GM23338 (cell line): ENCODE data around the gene RPS6KA3. TPM values are rescaled to one million over a fixed set of nuclear protein-coding genes. Genes with fewer than 3 reads are reported as not detected.
"Not testable (repeated sequence)": the region's sequence is repeated elsewhere in the genome, so short reads cannot be mapped to it uniquely, and the experiment has no call there.

Source experiments
- ATAC-seq: fragments of 200-7000 bp; cut with Tn5 transposase; 3 replicates; pipeline ENCODE4 v1.9.1; 2020
- DNase-seq: peaks from one replicate; pipeline ENCODE4 v3.0.0-alpha.2; 2015; ENCODE audit warnings: low spot score
- H2AFZ ChIP-seq: fragments of 200-600 bp; sonication (generic); 2 replicates; pipeline ENCODE4 v1.8.0; 2016; ENCODE audit warnings: antibody characterized with exemption, mild to moderate bottlenecking, moderate library complexity
- H3F3A ChIP-seq: fragments of 200-600 bp; sonication (generic); replicated peaks from 2 replicates; pipeline ENCODE4 v1.8.0; 2017; ENCODE audit warnings: antibody characterized with exemption, mixed run types, low read depth
- H3K27ac ChIP-seq: fragments of 200-600 bp; sonication (generic); 2 replicates; pipeline ENCODE4 v1.6.1; 2016; ENCODE audit warnings: low read depth
- H3K27me3 ChIP-seq: fragments of 200-600 bp; sonication (generic); 2 replicates; pipeline ENCODE4 v1.8.0; 2016; ENCODE audit warnings: mild to moderate bottlenecking, mixed run types, moderate library complexity; ENCODE audit not compliant: insufficient read depth
- H3K36me3 ChIP-seq: fragments of 200-600 bp; sonication (generic); 2 replicates; pipeline ENCODE4 v1.8.0; 2016; ENCODE audit warnings: mild to moderate bottlenecking; ENCODE audit not compliant: insufficient read depth
- H3K4me1 ChIP-seq: fragments of 200-600 bp; sonication (generic); 2 replicates; pipeline ENCODE4 v1.8.0; 2016; ENCODE audit warnings: mild to moderate bottlenecking, moderate library complexity; ENCODE audit not compliant: insufficient read depth
- H3K4me2 ChIP-seq: fragments of 200-600 bp; sonication (generic); 2 replicates; pipeline ENCODE4 v1.7.1; 2017; ENCODE audit warnings: mixed run types
- H3K4me3 ChIP-seq: fragments of 200-600 bp; sonication (generic); 2 replicates; pipeline ENCODE4 v1.6.1; 2016; ENCODE audit warnings: mixed run types
- H3K79me2 ChIP-seq: fragments of 200-600 bp; sonication (generic); replicated peaks from 2 replicates; pipeline ENCODE4 v1.8.0; 2017; ENCODE audit warnings: mild to moderate bottlenecking; ENCODE audit not compliant: insufficient read depth
- H3K9me2 ChIP-seq: fragments of 200-600 bp; sonication (generic); 2 replicates; pipeline ENCODE4 v1.8.0; 2017; ENCODE audit not compliant: insufficient read depth
- H4K20me1 ChIP-seq: fragments of 200-600 bp; sonication (generic); replicated peaks from 2 replicates; pipeline ENCODE4 v1.8.0; 2017; ENCODE audit warnings: mild to moderate bottlenecking; ENCODE audit not compliant: insufficient read depth
- H3K27ac Mint-ChIP-seq: 2 replicates; pipeline ENCODE4 v1.8.0; 2020; ENCODE audit warnings: inconsistent platforms, mild to moderate bottlenecking, moderate library complexity, mixed read lengths
- H3K27me3 Mint-ChIP-seq: 3 replicates; pipeline ENCODE4 v1.8.0; 2022; ENCODE audit warnings: low read depth, mild to moderate bottlenecking, moderate library complexity, mixed read lengths, inconsistent platforms; ENCODE audit not compliant: insufficient read depth, poor library complexity
- H3K36me3 Mint-ChIP-seq: 3 replicates; pipeline ENCODE4 v1.8.0; 2021; ENCODE audit warnings: low read depth, mild to moderate bottlenecking, inconsistent platforms, moderate library complexity, mixed read lengths
- H3K4me1 Mint-ChIP-seq: 3 replicates; pipeline ENCODE4 v1.8.0; 2020; ENCODE audit warnings: mild to moderate bottlenecking, inconsistent platforms, mixed read lengths
- H3K4me3 Mint-ChIP-seq: 3 replicates; pipeline ENCODE4 v1.8.0; 2021; ENCODE audit warnings: moderate library complexity, mild to moderate bottlenecking, inconsistent platforms, mixed read lengths
- H3K9me3 Mint-ChIP-seq: 3 replicates; pipeline ENCODE4 v1.8.0; 2020; ENCODE audit warnings: moderate library complexity, mild to moderate bottlenecking, inconsistent platforms, mixed read lengths
- CREB1 ChIP-seq: fragments of 250-450 bp; sonication (Bioruptor Pico); IDR thresholded peaks from 2 replicates; pipeline ENCODE4 v1.5.0; 2020; ENCODE audit warnings: low read depth, mild to moderate bottlenecking, moderate library complexity
- CTCF ChIP-seq, 2 experiments: fragments of 200-600 bp in 1 of 2; sonication (generic) in 1 of 2; conservative IDR thresholded peaks; 2 replicates each; pipeline versions ENCODE4 v1.5.1 to v1.6.1; 2016 to 2017; ENCODE audit warnings: antibody characterized with exemption in 2 of 2, low read depth in 2 of 2, mild to moderate bottlenecking in 2 of 2, moderate library complexity in 1 of 2
- ETS1 ChIP-seq: IDR thresholded peaks from 2 replicates; pipeline ENCODE4 v1.6.1; 2016; ENCODE audit warnings: antibody characterized with exemption
- EZH2phosphoT487 ChIP-seq: fragments of 200-600 bp; sonication (generic); IDR thresholded peaks from one replicate; pipeline ENCODE4 v1.8.1; 2018; ENCODE audit warnings: antibody characterized with exemption; ENCODE audit not compliant: unreplicated experiment
- JUNB ChIP-seq: IDR thresholded peaks from one replicate; pipeline ENCODE4 v1.6.1; 2016; ENCODE audit warnings: antibody characterized with exemption; ENCODE audit not compliant: unreplicated experiment
- NANOG ChIP-seq: IDR thresholded peaks from 2 replicates; pipeline ENCODE4 v1.6.1; 2016; ENCODE audit warnings: antibody characterized with exemption, borderline replicate concordance
- ZNF114 ChIP-seq: fragments of 250-450 bp; sonication (Bioruptor Pico); IDR thresholded peaks from 2 replicates; pipeline ENCODE4 v1.5.0; 2020; ENCODE audit warnings: mild to moderate bottlenecking, moderate library complexity
- ZNF462 ChIP-seq: fragments of 250-450 bp; sonication (Bioruptor Pico); IDR thresholded peaks from 2 replicates; pipeline ENCODE4 v1.5.0; 2020; ENCODE audit warnings: mild to moderate bottlenecking, moderate library complexity
- polyA plus RNA-seq: library from polyadenylated mRNA; unstranded; fragments of >200 nt; fragmentation: Nextera tagmentation; extraction: Ambion mirVana; gene quantifications from 2 replicates; pipeline ENCODE4 v1.2.1, GENCODE V29; 2016
- total RNA-seq: library from RNA; depleted of rRNA; stranded (reverse); fragments of >200 nt; shearing (Covaris generic); gene quantifications from 2 replicates; pipeline ENCODE4 v1.2.3, GENCODE V29; 2014

The RPS6KA3 gene
- total and polyA plus RNA-seq, 2 experiments from 2014 or later, result 3.2 to 12.2 TPM

GRCh38 chrX:20128670-20129069 lies 138.0 kb downstream of the RPS6KA3 start:
- Mint-ChIP-seq H3K36me3 (peaks cover 37% of the 10 kb centered on the region), H3K4me1 (no peaks in the 10 kb centered on the region), H3K27ac (no peak overlapping the region), H3K27me3 (no peaks in the 10 kb centered on the region), H3K9me3 (no peaks in the 10 kb centered on the region), H3K4me3 (no peak overlapping the region)
- Histone ChIP-seq H3K27me3 (no peaks in the 10 kb centered on the region), H3K4me2 (no peak overlapping the region), H3K9me2 (no peaks in the 10 kb centered on the region), H2AFZ (no peak overlapping the region), H3K4me3 (no peak overlapping the region), H3K79me2 (no peaks in the 10 kb centered on the region), H3K27ac (peak overlapping the region; percentile 45; the same call in 1 of the 2 replicates), H4K20me1 (no peaks in the 10 kb centered on the region; the same call in none of the 2 replicates), H3K36me3 (peaks cover 26% of the 10 kb centered on the region; the same call in 1 of the 2 replicates), H3K4me1 (no peaks in the 10 kb centered on the region), H3F3A (no peaks in the 10 kb centered on the region)
- DNase-seq (no peak), ATAC-seq (no peak)
- TF ChIP-seq ZNF462 (CRISPR knock-in tag) (no peak), JUNB (no peak), CREB1 (no peak), ZNF114 (CRISPR knock-in tag) (no peak), CTCF (conservative IDR thresholded peaks at IDR 0.05; ENCODE audit: low read depth in 2 of 2) (no peak), ETS1 (no peak), EZH2phosphoT487 (no peak), NANOG (no peak)

- DNase-seq, H3K4me3 Mint-ChIP-seq, H3K4me3 ChIP-seq, H3K9me3 Mint-ChIP-seq, H3F3A ChIP-seq, H3K79me2 ChIP-seq, ATAC-seq, H4K20me1 ChIP-seq, H3K4me2 ChIP-seq, H3K27me3 Mint-ChIP-seq, H3K9me2 ChIP-seq, H2AFZ ChIP-seq, H3K4me1 Mint-ChIP-seq, H3K27me3 ChIP-seq, H3K27ac Mint-ChIP-seq, H3K27ac ChIP-seq, H3K4me1 ChIP-seq: not testable (repeated sequence)
- peaks cover 25% of the 10 kb centered on the region; the same call in 2 of the 3 replicates for H3K36me3 Mint-ChIP-seq
- peaks cover 17% of the 10 kb centered on the region; the same call in 1 of the 2 replicates for H3K36me3 ChIP-seq
Observed at GRCh38 chrX:20127440-20127839, 139.3 kb downstream of the RPS6KA3 start.

GRCh38 chrX:20126833-20127232 lies 139.9 kb downstream of the RPS6KA3 start:
- H2AFZ ChIP-seq, H3K9me2 ChIP-seq, H4K20me1 ChIP-seq, H3K4me3 ChIP-seq, H3K27me3 Mint-ChIP-seq, H3K27ac ChIP-seq, H3F3A ChIP-seq, H3K4me2 ChIP-seq, H3K4me1 ChIP-seq, H3K27me3 ChIP-seq, H3K4me3 Mint-ChIP-seq, H3K9me3 Mint-ChIP-seq, H3K27ac Mint-ChIP-seq, H3K4me1 Mint-ChIP-seq, DNase-seq, H3K79me2 ChIP-seq, ATAC-seq: not testable (repeated sequence)
- H3K36me3 Mint-ChIP-seq, result peaks cover 21% of the 10 kb centered on the region; the same call in 2 of the 3 replicates
- H3K36me3 ChIP-seq, result peaks cover 10% of the 10 kb centered on the region; the same call in 1 of the 2 replicates
